Uterus (tissue), 4 donors: ENCODE results near the gene TARS3. TPM values are rescaled to one million over a fixed set of nuclear protein-coding genes. Genes with fewer than 3 reads are reported as not detected.

ENCODE experiments used
- DNase-seq, 2 donors: peaks; one replicate each; pipeline ENCODE4 v3.0.0-alpha.2; 2019 to 2020
- H3K27ac ChIP-seq, 2 donors: fragments of 200-600 bp; sonication (generic); 1 replicate in 1 of 2; 2 replicates in 1 of 2; pipeline ENCODE4 v1.5.1; 2016 to 2018
- H3K27me3 ChIP-seq, 2 donors: fragments of 200-600 bp; sonication (generic); one replicate each; pipeline ENCODE4 v1.5.1; 2018 to 2019; ENCODE audit warnings: control low read depth in 1 of 2
- H3K36me3 ChIP-seq, 2 donors: fragments of 200-600 bp; sonication (generic); one replicate each; pipeline ENCODE4 v1.5.1; 2019; ENCODE audit warnings: control low read depth in 1 of 2
- H3K4me1 ChIP-seq, 2 donors: fragments of 200-600 bp; sonication (generic); one replicate each; pipeline ENCODE4 v1.5.1; 2018 to 2019; ENCODE audit warnings: control low read depth in 1 of 2
- H3K4me3 ChIP-seq, 2 donors: fragments of 200-600 bp; sonication (generic); 1 replicate in 1 of 2; 2 replicates in 1 of 2; pipeline ENCODE4 v1.5.1; 2018 to 2019; ENCODE audit warnings: mild to moderate bottlenecking in 1 of 2
- H3K9me3 ChIP-seq, 2 donors: fragments of 200-600 bp; sonication (generic); one replicate each; pipeline ENCODE4 v1.5.1; 2019; ENCODE audit warnings: control low read depth in 1 of 2
- CTCF ChIP-seq, 4 experiments: fragments of 200-600 bp in 2 of 4; fragments of 450-650 bp in 2 of 4; sonication (generic) in 2 of 4; IDR thresholded peaks; one replicate each; pipeline ENCODE4 v1.5.1; 2016 to 2019; ENCODE audit warnings: antibody characterized with exemption in 4 of 4, mild to moderate bottlenecking in 2 of 4, moderate library complexity in 1 of 4
- POLR2A ChIP-seq, 2 donors: fragments of 450-650 bp; IDR thresholded peaks; one replicate each; pipeline ENCODE4 v1.6.1; 2016; ENCODE audit warnings: antibody characterized with exemption in 2 of 2, mild to moderate bottlenecking in 1 of 2, moderate library complexity in 1 of 2
- intact Hi-C: fragments of 100-400 bp; cut with DNase I; formaldehyde crosslinking; loops from one replicate; pipeline ENCODE4 v1.15.1; 2023; ENCODE audit warnings: low total_unique reads
- total RNA-seq, 4 donors: library from RNA; depleted of rRNA in 3 of 4; stranded (reverse); fragments of >200 nt in 3 of 4; gene quantifications; one replicate each; pipeline versions ENCODE4 v1.1.0 to v1.2.4, GENCODE V29; 2014 to 2023
- donor health status: DM: yes; HTN: yes; CAD: no.

Gene TARS3
- total RNA-seq, 4 donors from 2014 or later, result 3.3 to 24.8 (median 17.7) TPM

DNA sequence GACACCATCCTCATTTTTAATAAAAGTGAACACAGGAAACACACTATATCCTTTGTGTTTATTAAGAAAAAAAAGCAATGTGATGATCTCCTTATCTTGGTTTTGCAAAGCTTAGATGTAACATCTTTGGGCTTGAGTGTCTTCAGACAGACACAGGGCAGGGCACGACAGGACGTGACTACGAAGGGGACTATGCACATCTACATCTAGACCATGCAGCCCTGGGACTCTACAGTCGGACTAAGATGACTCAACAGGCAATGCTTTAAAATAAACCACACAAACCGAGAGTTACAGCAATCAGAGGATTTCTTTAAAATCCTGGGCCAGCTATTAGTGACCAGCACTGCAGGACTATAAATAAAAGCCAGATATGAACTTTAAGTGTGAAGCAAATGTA is 49.3 kb downstream of the TARS3 start:
- H3K27ac ChIP-seq, result no peak overlapping the region
- intact Hi-C loops, result no loop called here
- H3K9me3 ChIP-seq, result no peaks in the 10 kb centered on the region
- no peaks in the 10 kb centered on the region for H3K4me1 ChIP-seq
- H3K36me3 ChIP-seq, result no peaks in the 10 kb centered on the region
- H3K4me3 ChIP-seq, result no peak overlapping the region
- no peak for DNase-seq
- no peaks in the 10 kb centered on the region for H3K27me3 ChIP-seq
- TF ChIP-seq POLR2A (IDR thresholded peaks at IDR 0.05) (no peak), CTCF (IDR thresholded peaks at IDR 0.05) (no peak)

DNA sequence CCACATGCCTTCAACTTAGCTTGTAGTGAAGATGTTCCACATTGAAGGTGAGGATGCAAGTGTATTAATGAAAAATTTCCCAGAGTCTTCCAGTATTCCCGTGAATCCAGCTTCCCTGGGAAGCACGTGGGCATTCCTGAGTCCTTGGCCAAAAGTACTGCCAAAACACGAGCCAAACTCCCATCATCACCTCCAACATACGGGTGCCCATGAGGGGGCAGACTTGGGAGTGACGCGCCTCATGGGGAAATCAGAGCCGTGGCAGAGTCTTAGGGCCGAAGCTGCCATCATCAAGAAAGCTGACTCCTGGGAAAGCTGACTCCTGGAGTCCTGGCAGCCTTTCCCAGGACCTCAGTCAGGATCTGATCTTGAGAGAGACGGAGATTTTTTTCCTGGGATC is 52.0 kb downstream of the TARS3 start:
- TF ChIP-seq POLR2A (IDR thresholded peaks at IDR 0.05), result no peak
- no peak for TF ChIP-seq CTCF (IDR thresholded peaks at IDR 0.05)

GRCh38 chr15:101669744-101670143 is 54.5 kb downstream of the TARS3 start:
- intact Hi-C loops, result no loop called here
- no peaks in the 10 kb centered on the region for H3K4me1 ChIP-seq
- DNase-seq, result no peak
- H3K4me3 ChIP-seq, result no peak overlapping the region
- H3K36me3 ChIP-seq, result no peaks in the 10 kb centered on the region
- no peak overlapping the region for H3K27ac ChIP-seq
- no peaks in the 10 kb centered on the region for H3K27me3 ChIP-seq
- H3K9me3 ChIP-seq, result no peaks in the 10 kb centered on the region
- no peak for TF ChIP-seq POLR2A (IDR thresholded peaks at IDR 0.05)
- no peak for TF ChIP-seq CTCF (IDR thresholded peaks at IDR 0.05)

More for the DNA sequence above, 52.0 kb downstream of the TARS3 start:
- no peaks in the 10 kb centered on the region for H3K9me3 ChIP-seq
- H3K4me1 ChIP-seq, result no peaks in the 10 kb centered on the region
- intact Hi-C loops, result no loop called here
- no peaks in the 10 kb centered on the region for H3K36me3 ChIP-seq
- no peak for DNase-seq
- no peak overlapping the region for H3K4me3 ChIP-seq
- H3K27me3 ChIP-seq, result no peaks in the 10 kb centered on the region
- no peak overlapping the region for H3K27ac ChIP-seq

DNA sequence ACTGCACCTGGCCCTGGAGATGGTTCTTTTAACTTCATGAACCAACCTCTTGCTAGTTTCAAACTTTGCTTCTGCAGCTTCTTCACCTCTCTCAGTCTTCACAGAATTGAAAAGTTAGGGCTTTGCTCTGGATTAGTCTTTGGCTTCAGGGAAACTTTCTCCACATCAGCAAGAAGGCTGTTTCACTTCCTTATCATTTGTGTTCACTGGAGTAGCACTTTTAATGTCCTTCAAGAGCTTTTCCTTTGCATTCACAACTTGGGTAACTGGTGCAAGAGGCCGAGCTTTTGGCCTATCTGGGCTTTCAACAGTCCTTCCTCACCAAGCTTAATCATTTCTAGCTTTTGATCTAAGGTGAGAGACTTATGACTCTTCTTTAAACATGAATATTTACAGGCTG is 56.4 kb downstream of the TARS3 start:
- intact Hi-C loops, result no loop called here
- Histone ChIP-seq H3K27ac (no peak overlapping the region), H3K36me3 (no peaks in the 10 kb centered on the region), H3K4me1 (no peaks in the 10 kb centered on the region), H3K4me3 (no peak overlapping the region), H3K9me3 (no peaks in the 10 kb centered on the region), H3K27me3 (no peaks in the 10 kb centered on the region)
- TF ChIP-seq CTCF (IDR thresholded peaks at IDR 0.05), result no peak
- TF ChIP-seq POLR2A (IDR thresholded peaks at IDR 0.05), result no peak
- DNase-seq, result no peak

- no peaks in the 10 kb centered on the region for H3K36me3 ChIP-seq
- intact Hi-C loops, result no loop called here
- no peak for DNase-seq
Measured at GRCh38 chr15:101664303-101664913, 59.9 kb downstream of the TARS3 start.

More at GRCh38 chr15:101664303-101664913, 59.9 kb downstream of the TARS3 start:
- TF ChIP-seq CTCF (IDR thresholded peaks at IDR 0.05) (no peak), POLR2A (IDR thresholded peaks at IDR 0.05) (no peak)
- Histone ChIP-seq H3K4me3 (no peak overlapping the region), H3K4me1 (no peaks in the 10 kb centered on the region), H3K27ac (no peak overlapping the region), H3K9me3 (no peaks in the 10 kb centered on the region), H3K27me3 (no peaks in the 10 kb centered on the region)
